Neutrophil (primary cell): ENCODE measurements around the gene ZNF747.

Experiments
- H3K27ac ChIP-seq: fragments of 200-600 bp; sonication (generic); 2 replicates; pipeline ENCODE4 v1.5.1; 2016; ENCODE audit warnings: mild to moderate bottlenecking, moderate library complexity
- H3K27me3 ChIP-seq: fragments of 200-600 bp; sonication (generic); 2 replicates; pipeline ENCODE4 v1.6.0; 2016; ENCODE audit warnings: mild to moderate bottlenecking
- H3K36me3 ChIP-seq: fragments of 200-600 bp; sonication (generic); 2 replicates; pipeline ENCODE4 v1.5.1; 2017
- H3K4me1 ChIP-seq, 2 experiments: fragments of 200-600 bp in 1 of 2; sonication (generic) in 1 of 2; 1 replicate in 1 of 2; 2 replicates in 1 of 2; pipeline versions ENCODE4 v1.5.1 to v1.6.1; 2013 to 2016; ENCODE audit warnings: low read depth in 1 of 2, low read length in 1 of 2, mild to moderate bottlenecking in 1 of 2, moderate library complexity in 1 of 2; ENCODE audit not compliant: control insufficient read depth in 1 of 2, insufficient read depth in 1 of 2
- H3K4me3 ChIP-seq, 2 experiments: fragments of 200-600 bp in 1 of 2; sonication (generic) in 1 of 2; 1 replicate in 1 of 2; 2 replicates in 1 of 2; pipeline ENCODE4 v1.5.1; 2013 to 2016; ENCODE audit warnings: low read depth in 1 of 2, low read length in 1 of 2, mild to moderate bottlenecking in 1 of 2, moderate library complexity in 1 of 2
- H3K9me3 ChIP-seq: fragments of 200-600 bp; sonication (generic); 2 replicates; pipeline ENCODE4 v1.5.1; 2016
- TF ChIP-seq, protein P1 (sequence below): fragments of 200-600 bp; sonication (generic); IDR thresholded peaks from 2 replicates; pipeline ENCODE4 v1.5.1; 2016; ENCODE audit warnings: antibody characterized with exemption

ZNF747 gene

DNA sequence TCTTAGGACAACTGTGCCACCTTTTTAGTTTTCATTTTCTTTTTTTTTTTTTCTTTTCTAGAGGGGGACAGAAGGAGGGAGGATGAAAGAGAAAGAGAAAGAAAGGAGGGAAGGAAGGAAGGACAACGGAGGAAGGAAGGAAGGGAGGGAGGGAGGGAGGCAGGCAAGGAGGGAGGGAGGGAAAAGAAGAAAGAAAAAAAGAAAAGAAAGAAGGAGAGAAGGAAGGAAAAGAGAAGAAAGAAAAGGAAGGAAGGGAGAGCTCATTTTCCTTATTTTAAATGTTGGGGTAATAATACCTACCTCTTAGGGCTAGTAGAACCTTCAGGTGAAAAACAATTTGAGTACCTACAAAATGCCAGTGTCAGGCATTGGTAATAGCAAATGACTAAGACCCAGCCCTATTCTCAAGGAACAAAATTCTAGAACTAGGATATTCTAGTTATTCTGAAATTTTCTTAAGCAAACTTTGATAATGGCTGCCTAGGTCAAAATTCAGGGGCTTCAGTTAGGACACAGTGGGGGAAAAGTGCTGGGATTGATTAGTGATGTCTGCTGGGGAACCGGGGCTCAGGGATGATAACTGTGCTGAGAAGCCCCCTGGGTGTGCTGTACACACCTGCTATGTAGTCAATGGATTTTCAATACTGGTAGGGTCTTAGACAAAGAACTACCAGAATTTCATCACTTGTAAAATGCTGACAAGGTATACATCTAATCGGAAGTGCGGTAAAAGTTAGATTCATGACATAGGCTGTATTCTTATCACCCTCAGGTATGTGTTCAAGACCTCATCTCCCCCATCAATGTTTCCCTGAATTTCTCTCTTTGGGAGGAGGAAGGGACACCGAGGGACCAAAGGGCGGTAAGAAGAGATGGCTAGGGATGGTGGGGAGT lies 31.0 kb downstream of the ZNF747 start:
- Histone ChIP-seq H3K27ac (no peak overlapping the region), H3K4me3 (no peak overlapping the region), H3K36me3 (peaks cover 99% of the 10 kb centered on the region), H3K9me3 (no peaks in the 10 kb centered on the region), H3K4me1 (no peaks in the 10 kb centered on the region), H3K27me3 (no peaks in the 10 kb centered on the region)
- TF ChIP-seq, protein P1, sequence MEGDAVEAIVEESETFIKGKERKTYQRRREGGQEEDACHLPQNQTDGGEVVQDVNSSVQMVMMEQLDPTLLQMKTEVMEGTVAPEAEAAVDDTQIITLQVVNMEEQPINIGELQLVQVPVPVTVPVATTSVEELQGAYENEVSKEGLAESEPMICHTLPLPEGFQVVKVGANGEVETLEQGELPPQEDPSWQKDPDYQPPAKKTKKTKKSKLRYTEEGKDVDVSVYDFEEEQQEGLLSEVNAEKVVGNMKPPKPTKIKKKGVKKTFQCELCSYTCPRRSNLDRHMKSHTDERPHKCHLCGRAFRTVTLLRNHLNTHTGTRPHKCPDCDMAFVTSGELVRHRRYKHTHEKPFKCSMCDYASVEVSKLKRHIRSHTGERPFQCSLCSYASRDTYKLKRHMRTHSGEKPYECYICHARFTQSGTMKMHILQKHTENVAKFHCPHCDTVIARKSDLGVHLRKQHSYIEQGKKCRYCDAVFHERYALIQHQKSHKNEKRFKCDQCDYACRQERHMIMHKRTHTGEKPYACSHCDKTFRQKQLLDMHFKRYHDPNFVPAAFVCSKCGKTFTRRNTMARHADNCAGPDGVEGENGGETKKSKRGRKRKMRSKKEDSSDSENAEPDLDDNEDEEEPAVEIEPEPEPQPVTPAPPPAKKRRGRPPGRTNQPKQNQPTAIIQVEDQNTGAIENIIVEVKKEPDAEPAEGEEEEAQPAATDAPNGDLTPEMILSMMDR, result no peak

DNA sequence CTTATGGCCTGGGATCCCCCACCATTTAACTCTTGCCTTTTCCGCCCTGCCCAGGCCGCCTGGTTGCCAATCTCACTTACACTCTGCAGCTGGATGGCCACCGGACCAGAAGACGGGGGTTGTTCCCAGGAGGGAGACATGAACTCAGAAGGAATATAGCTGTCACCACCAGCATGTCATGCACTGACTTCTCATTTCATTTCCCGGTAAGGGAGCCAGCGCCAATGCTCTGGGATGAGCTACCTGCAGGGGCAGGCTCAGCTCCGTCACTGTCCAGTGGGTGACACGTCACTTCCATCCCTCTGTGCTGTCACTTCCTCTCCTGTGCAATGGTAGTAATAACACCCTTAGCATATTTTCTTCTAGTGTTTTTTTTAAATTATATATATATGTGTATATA lies 35.4 kb downstream of the ZNF747 start:
- TF ChIP-seq, protein P1, result no peak
- no peak overlapping the region for H3K4me3 ChIP-seq
- no peak overlapping the region for H3K27ac ChIP-seq
- peaks cover 100% of the 10 kb centered on the region for H3K36me3 ChIP-seq
- H3K9me3 ChIP-seq, result no peaks in the 10 kb centered on the region
- no peaks in the 10 kb centered on the region for H3K4me1 ChIP-seq
- no peaks in the 10 kb centered on the region for H3K27me3 ChIP-seq

DNA sequence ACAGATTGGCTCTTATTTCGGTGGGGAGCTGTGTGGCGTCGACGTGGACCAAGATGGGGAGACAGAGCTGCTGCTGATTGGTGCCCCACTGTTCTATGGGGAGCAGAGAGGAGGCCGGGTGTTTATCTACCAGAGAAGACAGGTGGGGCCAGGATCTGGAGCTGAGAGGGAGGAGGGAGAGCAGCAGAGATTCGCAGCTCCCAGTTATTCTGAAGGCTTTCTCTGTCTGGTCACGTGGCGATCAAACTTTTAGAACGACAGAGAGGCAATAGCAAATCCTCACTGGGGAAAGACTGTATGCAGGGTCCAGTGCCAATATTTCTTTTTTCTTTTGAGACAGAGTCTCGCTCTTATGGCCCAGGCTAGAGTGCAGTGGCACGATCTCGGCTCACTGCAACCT lies 39.9 kb downstream of the ZNF747 start:
- TF ChIP-seq, protein P1, result no peak
- no peaks in the 10 kb centered on the region for H3K4me1 ChIP-seq
- no peaks in the 10 kb centered on the region for H3K27me3 ChIP-seq
- no peak overlapping the region for H3K27ac ChIP-seq
- H3K9me3 ChIP-seq, result no peaks in the 10 kb centered on the region
- peaks cover 100% of the 10 kb centered on the region for H3K36me3 ChIP-seq
- H3K4me3 ChIP-seq, result no peak overlapping the region

DNA sequence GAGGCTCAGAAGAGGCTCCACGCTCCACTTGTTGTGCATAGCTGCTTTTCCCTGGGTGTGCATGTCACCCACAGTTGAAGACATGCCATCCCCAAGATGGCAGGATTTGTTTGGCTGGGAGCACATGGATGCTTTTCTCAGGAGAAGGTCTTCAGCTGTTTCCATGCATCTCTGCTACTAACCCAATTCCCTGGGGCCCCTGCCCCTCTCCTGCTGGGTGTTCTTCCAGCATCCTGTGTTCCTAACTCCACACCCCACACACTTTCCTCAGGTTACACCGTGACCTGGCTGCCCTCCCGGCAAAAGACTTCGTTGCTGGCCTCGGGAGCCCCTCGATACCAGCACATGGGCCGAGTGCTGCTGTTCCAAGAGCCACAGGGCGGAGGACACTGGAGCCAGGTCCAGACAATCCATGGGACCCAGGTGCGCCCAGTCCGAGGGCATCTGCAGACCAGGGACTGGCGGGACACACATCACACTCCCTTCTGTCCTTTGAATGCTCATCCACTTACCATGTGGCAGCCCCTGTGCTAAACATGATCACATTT lies 40.6 kb downstream of the ZNF747 start:
- Histone ChIP-seq H3K9me3 (no peaks in the 10 kb centered on the region), H3K27ac (no peak overlapping the region), H3K4me3 (no peak overlapping the region), H3K4me1 (no peaks in the 10 kb centered on the region), H3K36me3 (peaks cover 100% of the 10 kb centered on the region), H3K27me3 (no peaks in the 10 kb centered on the region)
- TF ChIP-seq, protein P1, result no peak

DNA sequence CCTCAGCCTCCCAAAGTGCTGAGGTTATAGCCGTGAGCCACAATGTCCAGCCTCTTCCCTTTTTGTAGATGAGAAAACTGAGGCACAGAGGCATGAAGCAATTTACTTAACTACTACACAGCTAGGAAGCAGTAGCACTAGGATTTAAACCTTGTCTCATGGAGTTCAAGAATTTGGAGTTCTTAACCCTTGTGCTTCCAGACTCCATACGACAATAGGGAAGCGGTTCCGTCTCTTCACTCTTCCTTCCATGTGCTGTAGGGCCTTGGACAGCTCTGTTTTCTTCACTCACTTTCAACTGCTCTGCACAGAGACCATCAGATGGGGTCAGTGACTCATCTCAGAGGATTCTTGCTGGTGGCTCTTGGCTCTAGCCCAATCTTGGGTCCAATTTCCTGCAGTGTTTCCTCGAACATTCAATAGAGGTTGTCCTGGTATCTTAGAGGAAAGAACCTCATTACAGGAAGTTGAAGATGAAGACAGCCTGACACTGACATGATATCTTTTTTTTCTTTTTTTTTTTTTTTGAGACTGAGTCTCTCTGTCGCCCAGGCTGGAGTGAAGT lies 42.8 kb downstream of the ZNF747 start:
- H3K27ac ChIP-seq, result peak overlapping the region; percentile 19
- no peaks in the 10 kb centered on the region for H3K27me3 ChIP-seq
- H3K9me3 ChIP-seq, result no peaks in the 10 kb centered on the region
- H3K4me3 ChIP-seq, result no peak overlapping the region
- no peaks in the 10 kb centered on the region for H3K4me1 ChIP-seq
- H3K36me3 ChIP-seq, result peaks cover 100% of the 10 kb centered on the region
- TF ChIP-seq, protein P1, result no peak
